Gastrocnemius medialis (tissue), 4 donors: ENCODE measurements around the gene CLNK. TPM values are rescaled to one million over a fixed set of nuclear protein-coding genes. Genes with fewer than 3 reads are reported as not detected.

Source experiments
- ATAC-seq, 2 donors: fragments of 150-250 bp; one replicate each; pipeline ENCODE4 v1.9.1; 2016
- DNase-seq, 2 donors: peaks; one replicate each; pipeline ENCODE4 v3.0.0-alpha.2; 2019
- H3K27ac ChIP-seq, 4 donors: fragments of 200-600 bp; sonication (generic); 1 replicate in 1 of 4; 2 replicates in 3 of 4; pipeline ENCODE4 v1.5.1; 2016 to 2018; ENCODE audit warnings: mild to moderate bottlenecking in 2 of 4, moderate library complexity in 1 of 4
- H3K27me3 ChIP-seq, 3 donors: fragments of 200-600 bp; sonication (generic) in 2 of 3; 1 replicate in 1 of 3; 2 replicates in 2 of 3; pipeline versions ENCODE4 v1.5.1 to v1.6.0; 2016 to 2019; ENCODE audit warnings: mild to moderate bottlenecking in 1 of 3, moderate library complexity in 1 of 3
- H3K36me3 ChIP-seq, 2 donors: fragments of 200-600 bp; sonication (generic) in 1 of 2; one replicate each; pipeline ENCODE4 v1.5.1; 2017 to 2018
- H3K4me1 ChIP-seq, 2 donors: fragments of 200-600 bp; sonication (generic) in 1 of 2; one replicate each; pipeline ENCODE4 v1.5.1; 2016 to 2017; ENCODE audit warnings: mild to moderate bottlenecking in 2 of 2
- H3K4me3 ChIP-seq, 4 donors: fragments of 200-600 bp; sonication (generic) in 3 of 4; 1 replicate in 1 of 4; 2 replicates in 3 of 4; pipeline ENCODE4 v1.5.1; 2016 to 2019; ENCODE audit warnings: mild to moderate bottlenecking in 2 of 4
- H3K9me3 ChIP-seq, 3 donors: fragments of 200-600 bp; sonication (generic) in 2 of 3; 1 replicate in 1 of 3; 2 replicates in 2 of 3; pipeline ENCODE4 v1.5.1; 2016 to 2019
- POLR2A ChIP-seq, 2 donors: fragments of 450-650 bp; IDR thresholded peaks; one replicate each; pipeline ENCODE4 v1.6.1; 2017; ENCODE audit warnings: antibody characterized with exemption in 2 of 2, mild to moderate bottlenecking in 2 of 2, moderate library complexity in 2 of 2
- in situ Hi-C, 4 donors: fragments of 200-750 bp; cut with MboI; loops; one replicate each; pipeline versions ENCODE4 v1.15.0 to v1.8.0; 2017; ENCODE audit warnings: low sequenced_read_pairs in 4 of 4
- intact Hi-C: fragments of 100-400 bp; cut with DNase I; formaldehyde crosslinking; loops from one replicate; pipeline ENCODE4 v1.15.1; 2023; ENCODE audit warnings: low total_unique reads
- total RNA-seq, 4 donors: library from RNA; depleted of rRNA; stranded (reverse); fragments of >200 nt; gene quantifications; one replicate each; pipeline versions ENCODE4 v1.1.0 to v1.2.3, GENCODE V29; 2016
- TF ChIP-seq, protein P1 (sequence below), 5 experiments: fragments of 450-650 bp in 3 of 5; fragments of 200-600 bp in 2 of 5; sonication (generic) in 2 of 5; IDR thresholded peaks in 4 of 5; conservative IDR thresholded peaks in 1 of 5; 1 replicate in 4 of 5; 2 replicates in 1 of 5; pipeline ENCODE4 v1.5.1; 2016 to 2019; ENCODE audit warnings: antibody characterized with exemption in 5 of 5, mild to moderate bottlenecking in 3 of 5, moderate library complexity in 3 of 5

Gene CLNK
- total RNA-seq, 4 donors from 2014 or later: not detected

- Histone ChIP-seq H3K9me3 (no peaks in the 10 kb centered on the region), H3K27me3 (no peaks in the 10 kb centered on the region), H3K27ac (no peak overlapping the region), H3K36me3 (no peaks in the 10 kb centered on the region), H3K4me3 (no peak overlapping the region), H3K4me1 (no peaks in the 10 kb centered on the region)
- DNase-seq (no peak), ATAC-seq (no peak)
- intact Hi-C loops (loop anchor here (10.0 kb wide), 1 partner anchor 1909 kb away; no protein-coding TSS in a partner anchor), in situ Hi-C loops (no loop called here)
- no peak for TF ChIP-seq POLR2A (IDR thresholded peaks at IDR 0.05)
- TF ChIP-seq, protein P1, sequence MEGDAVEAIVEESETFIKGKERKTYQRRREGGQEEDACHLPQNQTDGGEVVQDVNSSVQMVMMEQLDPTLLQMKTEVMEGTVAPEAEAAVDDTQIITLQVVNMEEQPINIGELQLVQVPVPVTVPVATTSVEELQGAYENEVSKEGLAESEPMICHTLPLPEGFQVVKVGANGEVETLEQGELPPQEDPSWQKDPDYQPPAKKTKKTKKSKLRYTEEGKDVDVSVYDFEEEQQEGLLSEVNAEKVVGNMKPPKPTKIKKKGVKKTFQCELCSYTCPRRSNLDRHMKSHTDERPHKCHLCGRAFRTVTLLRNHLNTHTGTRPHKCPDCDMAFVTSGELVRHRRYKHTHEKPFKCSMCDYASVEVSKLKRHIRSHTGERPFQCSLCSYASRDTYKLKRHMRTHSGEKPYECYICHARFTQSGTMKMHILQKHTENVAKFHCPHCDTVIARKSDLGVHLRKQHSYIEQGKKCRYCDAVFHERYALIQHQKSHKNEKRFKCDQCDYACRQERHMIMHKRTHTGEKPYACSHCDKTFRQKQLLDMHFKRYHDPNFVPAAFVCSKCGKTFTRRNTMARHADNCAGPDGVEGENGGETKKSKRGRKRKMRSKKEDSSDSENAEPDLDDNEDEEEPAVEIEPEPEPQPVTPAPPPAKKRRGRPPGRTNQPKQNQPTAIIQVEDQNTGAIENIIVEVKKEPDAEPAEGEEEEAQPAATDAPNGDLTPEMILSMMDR (IDR thresholded peaks at IDR 0.05 in 4 of 5, conservative IDR thresholded peaks at IDR 0.05 in 1 of 5): no peak
Measured at GRCh38 chr4:10495651-10496050, 188.9 kb downstream of the CLNK start.

DNA sequence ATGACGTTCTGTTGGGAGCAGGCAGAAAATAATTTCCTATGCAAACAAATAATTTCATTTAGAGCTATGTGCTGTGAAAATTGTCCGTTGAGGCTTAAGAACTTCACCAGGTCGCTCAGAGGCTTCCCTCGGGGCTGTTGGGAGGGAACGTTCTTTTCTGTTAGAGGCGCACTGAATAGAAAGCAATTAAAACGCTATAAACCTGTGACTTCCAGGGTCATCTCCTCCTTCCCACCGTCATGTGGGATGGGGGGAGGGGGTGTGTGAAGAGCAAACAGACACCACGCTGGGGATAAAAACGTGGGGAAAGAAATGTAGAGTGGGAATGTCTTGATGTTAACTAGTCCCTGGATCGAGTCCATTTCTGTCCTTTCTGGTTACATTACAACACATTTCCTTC, 192.1 kb downstream of the CLNK start:
- no peaks in the 10 kb centered on the region for H3K27me3 ChIP-seq
- H3K27ac ChIP-seq: no peak overlapping the region
- H3K36me3 ChIP-seq: no peaks in the 10 kb centered on the region
- H3K4me1 ChIP-seq: no peaks in the 10 kb centered on the region
- no peak overlapping the region for H3K4me3 ChIP-seq
- no peak for TF ChIP-seq POLR2A (IDR thresholded peaks at IDR 0.05)
- TF ChIP-seq, protein P1 (IDR thresholded peaks at IDR 0.05 in 4 of 5, conservative IDR thresholded peaks at IDR 0.05 in 1 of 5): no peak
- no peak for DNase-seq
- intact Hi-C loops (loop anchor here (10.0 kb wide), 1 partner anchor 1912 kb away; no protein-coding TSS in a partner anchor), in situ Hi-C loops (no loop called here)
- ATAC-seq: no peak
- no peaks in the 10 kb centered on the region for H3K9me3 ChIP-seq

DNA sequence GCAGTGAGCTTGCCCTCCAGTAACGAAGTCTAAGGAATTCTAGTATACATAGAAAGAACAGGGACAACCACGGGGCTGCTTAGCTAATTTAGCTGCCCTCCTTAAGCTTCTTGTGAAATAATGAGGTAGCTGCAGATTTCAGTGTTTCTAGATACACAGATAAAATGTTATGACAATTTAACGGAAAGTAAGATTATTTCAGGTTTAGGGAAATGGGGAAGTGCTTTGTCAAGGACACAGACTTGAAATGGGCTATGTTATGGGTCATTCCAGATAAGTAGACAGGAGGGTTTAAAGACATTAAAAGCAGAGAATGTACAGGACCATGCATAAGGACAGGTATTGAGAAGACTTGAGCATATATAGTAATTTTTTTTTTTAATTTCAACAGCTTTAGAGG, 193.2 kb downstream of the CLNK start:
- Histone ChIP-seq H3K36me3 (no peaks in the 10 kb centered on the region), H3K4me3 (no peak overlapping the region), H3K9me3 (no peaks in the 10 kb centered on the region), H3K27me3 (no peaks in the 10 kb centered on the region), H3K4me1 (no peaks in the 10 kb centered on the region), H3K27ac (no peak overlapping the region)
- no peak for ATAC-seq
- TF ChIP-seq POLR2A (IDR thresholded peaks at IDR 0.05): no peak
- TF ChIP-seq, protein P1 (IDR thresholded peaks at IDR 0.05 in 4 of 5, conservative IDR thresholded peaks at IDR 0.05 in 1 of 5): no peak
- intact Hi-C loops (loop anchor here (10.0 kb wide), 1 partner anchor 1913 kb away; no protein-coding TSS in a partner anchor), in situ Hi-C loops (no loop called here)
- no peak for DNase-seq

DNA sequence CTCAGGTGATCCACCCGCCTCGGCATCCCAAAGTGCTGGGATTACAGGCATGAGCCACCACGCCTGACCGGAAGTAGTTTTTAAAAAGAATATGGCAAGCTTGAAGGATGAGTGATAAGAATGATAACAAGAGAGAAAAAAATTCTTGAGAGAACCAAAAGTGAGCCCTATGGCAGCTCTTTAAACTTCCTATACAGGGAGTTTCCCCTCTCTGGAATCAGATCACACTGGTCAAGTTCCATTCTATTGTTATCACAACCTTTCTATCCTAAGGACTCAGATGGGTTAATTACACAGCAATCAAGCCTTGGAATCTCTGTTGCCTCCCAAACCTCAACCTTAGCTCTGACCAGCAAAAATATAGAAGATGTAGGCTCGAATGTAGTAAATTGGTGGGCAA, 193.6 kb downstream of the CLNK start:
- in situ Hi-C loops (no loop called here), intact Hi-C loops (loop anchor here (10.0 kb wide), 1 partner anchor 1914 kb away; no protein-coding TSS in a partner anchor)
- Histone ChIP-seq H3K4me1 (no peaks in the 10 kb centered on the region), H3K36me3 (no peaks in the 10 kb centered on the region), H3K4me3 (no peak overlapping the region), H3K27ac (no peak overlapping the region), H3K27me3 (no peaks in the 10 kb centered on the region), H3K9me3 (no peaks in the 10 kb centered on the region)
- ATAC-seq (no peak), DNase-seq (no peak)
- TF ChIP-seq, protein P1 (IDR thresholded peaks at IDR 0.05 in 4 of 5, conservative IDR thresholded peaks at IDR 0.05 in 1 of 5): no peak
- no peak for TF ChIP-seq POLR2A (IDR thresholded peaks at IDR 0.05)

GRCh38 chr4:10482913-10483312, 201.7 kb downstream of the CLNK start:
- no peak for TF ChIP-seq POLR2A (IDR thresholded peaks at IDR 0.05)
- TF ChIP-seq, protein P1 (IDR thresholded peaks at IDR 0.05 in 4 of 5, conservative IDR thresholded peaks at IDR 0.05 in 1 of 5): no peak
- no peak for DNase-seq

More at GRCh38 chr4:10482913-10483312, 201.7 kb downstream of the CLNK start:
- H3K4me3 ChIP-seq: no peak overlapping the region
- H3K4me1 ChIP-seq: no peaks in the 10 kb centered on the region
- no peaks in the 10 kb centered on the region for H3K27me3 ChIP-seq
- no peaks in the 10 kb centered on the region for H3K9me3 ChIP-seq
- intact Hi-C loops (no loop called here), in situ Hi-C loops (no loop called here)
- no peak overlapping the region for H3K27ac ChIP-seq
- ATAC-seq: no peak
- H3K36me3 ChIP-seq: no peaks in the 10 kb centered on the region
